OCI-LY3 (cell line): ENCODE measurements around the gene TAMALIN.

ENCODE experiments used
- EZH2phosphoT487 ChIP-seq: fragments of 200-600 bp; shearing (Covaris generic); IDR thresholded peaks from 2 replicates; pipeline ENCODE4 v1.6.1; 2018; ENCODE audit warnings: antibody characterized with exemption, mixed run types, low read depth
- TF ChIP-seq, protein P1 (sequence below): fragments of 200-600, 300-600 bp; sonication (generic); IDR thresholded peaks from 2 replicates; pipeline ENCODE4 v1.5.1; 2014; ENCODE audit warnings: antibody characterized with exemption, low read length, low read depth

DNA sequence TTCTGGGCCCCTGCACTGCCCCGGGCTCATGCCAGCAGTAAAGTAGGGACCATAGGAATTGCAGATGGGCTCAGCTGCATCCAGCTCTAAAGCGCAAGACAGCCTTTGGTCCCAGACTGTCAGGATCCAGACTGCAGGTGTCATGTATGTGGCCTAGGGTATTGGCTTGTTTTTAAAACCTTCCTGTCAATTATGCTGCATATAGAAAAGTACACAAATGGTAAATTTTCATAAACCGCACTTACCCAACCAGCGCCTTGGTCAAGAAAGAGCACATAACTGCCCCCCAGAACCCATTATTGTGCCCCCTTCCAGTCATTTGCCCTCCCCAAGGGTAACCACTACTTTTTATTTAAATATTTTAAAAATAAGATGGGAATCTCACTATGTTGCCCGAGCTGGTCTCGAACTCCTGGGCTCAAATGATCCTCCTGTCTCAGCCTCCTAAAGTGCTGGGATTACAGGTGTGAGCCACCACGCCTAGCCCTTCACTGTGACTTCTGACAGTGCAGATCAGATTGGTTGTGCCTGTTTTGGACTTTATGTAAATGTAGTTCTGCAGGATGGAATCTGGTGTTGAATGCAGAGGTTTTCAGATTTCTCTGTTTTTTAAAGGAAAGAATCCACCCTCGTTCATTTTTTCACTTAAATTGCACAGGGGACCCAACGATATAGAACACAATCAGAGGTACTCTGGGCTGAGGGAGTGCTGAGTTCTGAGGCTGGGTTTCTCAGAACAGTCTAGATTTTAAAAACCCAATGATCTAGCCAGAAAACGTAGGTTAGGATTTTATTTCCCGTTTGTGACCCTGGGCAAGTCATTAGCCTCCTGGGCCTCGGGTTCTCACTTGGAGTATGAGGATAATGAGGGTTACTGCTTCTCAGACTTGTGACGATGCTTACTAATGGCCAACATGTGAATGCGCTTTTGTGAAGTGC lies 51.2 kb downstream of the TAMALIN start:
- TF ChIP-seq, protein P1, sequence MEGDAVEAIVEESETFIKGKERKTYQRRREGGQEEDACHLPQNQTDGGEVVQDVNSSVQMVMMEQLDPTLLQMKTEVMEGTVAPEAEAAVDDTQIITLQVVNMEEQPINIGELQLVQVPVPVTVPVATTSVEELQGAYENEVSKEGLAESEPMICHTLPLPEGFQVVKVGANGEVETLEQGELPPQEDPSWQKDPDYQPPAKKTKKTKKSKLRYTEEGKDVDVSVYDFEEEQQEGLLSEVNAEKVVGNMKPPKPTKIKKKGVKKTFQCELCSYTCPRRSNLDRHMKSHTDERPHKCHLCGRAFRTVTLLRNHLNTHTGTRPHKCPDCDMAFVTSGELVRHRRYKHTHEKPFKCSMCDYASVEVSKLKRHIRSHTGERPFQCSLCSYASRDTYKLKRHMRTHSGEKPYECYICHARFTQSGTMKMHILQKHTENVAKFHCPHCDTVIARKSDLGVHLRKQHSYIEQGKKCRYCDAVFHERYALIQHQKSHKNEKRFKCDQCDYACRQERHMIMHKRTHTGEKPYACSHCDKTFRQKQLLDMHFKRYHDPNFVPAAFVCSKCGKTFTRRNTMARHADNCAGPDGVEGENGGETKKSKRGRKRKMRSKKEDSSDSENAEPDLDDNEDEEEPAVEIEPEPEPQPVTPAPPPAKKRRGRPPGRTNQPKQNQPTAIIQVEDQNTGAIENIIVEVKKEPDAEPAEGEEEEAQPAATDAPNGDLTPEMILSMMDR, result no peak
- TF ChIP-seq EZH2phosphoT487, result no peak
